ENCODE results near the gene CCDC134. TPM values are rescaled to one million over a fixed set of nuclear protein-coding genes. Genes with fewer than 3 reads are reported as not detected.

Gene CCDC134
- total RNA-seq, 4 donors from 2014 or later: 10.1 to 22.0 (median 15.2) TPM

- Histone ChIP-seq H3K27ac (no peak overlapping the region), H3K9me3 (no peaks in the 10 kb centered on the region)
These were observed 1.4 kb downstream of the CCDC134 start for GRCh38 chr22:41801886-41802285.

GRCh38 chr22:41805639-41806038 is 5.2 kb downstream of the CCDC134 start:
- H3K4me1 ChIP-seq: peaks cover 17% of the 10 kb centered on the region
- H3K9me3 ChIP-seq: no peaks in the 10 kb centered on the region
- H3K36me3 ChIP-seq: peaks cover 15% of the 10 kb centered on the region
- no peak overlapping the region for H3K27ac ChIP-seq
- no peak overlapping the region for H3K4me3 ChIP-seq
- DNase-seq (ENCODE audit: low spot score in 2 of 2): no peak
- H3K27me3 ChIP-seq: no peaks in the 10 kb centered on the region
- no peak for TF ChIP-seq POLR2AphosphoS5 (IDR thresholded peaks at IDR 0.05)
- TF ChIP-seq CTCF (IDR thresholded peaks at IDR 0.05): no peak
- TF ChIP-seq POLR2A (IDR thresholded peaks at IDR 0.05): no peak
- no peak for TF ChIP-seq EP300 (IDR thresholded peaks at IDR 0.05)

More at GRCh38 chr22:41801886-41802285, 1.4 kb downstream of the CCDC134 start:
- Histone ChIP-seq H3K4me3 (no peak overlapping the region), H3K27me3 (no peaks in the 10 kb centered on the region), H3K36me3 (no peaks in the 10 kb centered on the region), H3K4me1 (peaks cover 31% of the 10 kb centered on the region)
- no peak for TF ChIP-seq POLR2AphosphoS5 (IDR thresholded peaks at IDR 0.05)
- no peak for TF ChIP-seq POLR2A (IDR thresholded peaks at IDR 0.05)
- WGBS: 60% methylated on average over 2 of the region's 2 CpGs
- DNase-seq (ENCODE audit: low spot score in 2 of 2): no peak

GRCh38 chr22:41808400-41808799 is 7.9 kb downstream of the CCDC134 start:
- DNase-seq (ENCODE audit: low spot score in 2 of 2): no peak
- WGBS: 88% methylated on average over 6 of the region's 6 CpGs
- H3K27ac ChIP-seq: no peak overlapping the region
- no peaks in the 10 kb centered on the region for H3K9me3 ChIP-seq
- H3K4me1 ChIP-seq: no peaks in the 10 kb centered on the region
- peaks cover 29% of the 10 kb centered on the region for H3K36me3 ChIP-seq
- no peak for TF ChIP-seq POLR2AphosphoS5 (IDR thresholded peaks at IDR 0.05)
- no peak for TF ChIP-seq EP300 (IDR thresholded peaks at IDR 0.05)
- no peak for TF ChIP-seq POLR2A (IDR thresholded peaks at IDR 0.05)
- TF ChIP-seq CTCF (IDR thresholded peaks at IDR 0.05): no peak
- no peak overlapping the region for H3K4me3 ChIP-seq
- H3K27me3 ChIP-seq: no peaks in the 10 kb centered on the region

GRCh38 chr22:41810022-41810421 is 9.5 kb downstream of the CCDC134 start:
- no peak overlapping the region for H3K27ac ChIP-seq
- H3K4me1 ChIP-seq: no peaks in the 10 kb centered on the region
- no peaks in the 10 kb centered on the region for H3K27me3 ChIP-seq
- no peak overlapping the region for H3K4me3 ChIP-seq
- no peaks in the 10 kb centered on the region for H3K9me3 ChIP-seq
- TF ChIP-seq EP300 (IDR thresholded peaks at IDR 0.05): no peak
- TF ChIP-seq POLR2AphosphoS5 (IDR thresholded peaks at IDR 0.05): no peak
- no peak for TF ChIP-seq POLR2A (IDR thresholded peaks at IDR 0.05)
- no peak for TF ChIP-seq CTCF (IDR thresholded peaks at IDR 0.05)
- 94% methylated on average over 12 of the region's 12 CpGs for WGBS
- no peak for DNase-seq (ENCODE audit: low spot score in 2 of 2)
- peaks cover 38% of the 10 kb centered on the region for H3K36me3 ChIP-seq

GRCh38 chr22:41812805-41813545 is 12.5 kb downstream of the CCDC134 start:
- H3K36me3 ChIP-seq: peaks cover 41% of the 10 kb centered on the region
- no peaks in the 10 kb centered on the region for H3K9me3 ChIP-seq
- TF ChIP-seq CTCF (IDR thresholded peaks at IDR 0.05) (no peak), POLR2AphosphoS5 (IDR thresholded peaks at IDR 0.05) (no peak), POLR2A (IDR thresholded peaks at IDR 0.05) (no peak), EP300 (IDR thresholded peaks at IDR 0.05) (no peak)
- no peaks in the 10 kb centered on the region for H3K27me3 ChIP-seq
- 95% methylated on average over 11 of the region's 16 CpGs for WGBS
- H3K4me3 ChIP-seq: no peak overlapping the region
- H3K27ac ChIP-seq: no peak overlapping the region
- DNase-seq (ENCODE audit: low spot score in 2 of 2): no peak
- no peaks in the 10 kb centered on the region for H3K4me1 ChIP-seq

Data from suprapubic skin (tissue), 4 donors.